GM18517 (cell line): Measurements from ENCODE around the gene LRRC51.

Experiments used
- ATAC-seq: cut with Tn5 transposase; IDR thresholded peaks from one replicate; pipeline ENCODE4 v1.9.1; 2021; ENCODE audit warnings: mild to moderate bottlenecking, moderate library complexity; ENCODE audit not compliant: unreplicated experiment

The LRRC51 gene

GRCh38 chr11:72069787-72070251, 10.8 kb upstream of the LRRC51 start:
- ATAC-seq: no peak

- ATAC-seq: no peak
Measured at GRCh38 chr11:72070491-72070890, 10.2 kb upstream of the LRRC51 start.

GRCh38 chr11:72072348-72072747, 8.3 kb upstream of the LRRC51 start:
- no peak for ATAC-seq

GRCh38 chr11:72075109-72075508, 5.5 kb upstream of the LRRC51 start:
- ATAC-seq: no peak

GRCh38 chr11:72075756-72076155, 4.9 kb upstream of the LRRC51 start:
- no peak for ATAC-seq

- no peak for ATAC-seq
Measured at GRCh38 chr11:72078477-72078876, 2.2 kb upstream of the LRRC51 start.

- ATAC-seq: no peak
Measured at GRCh38 chr11:72079819-72080325, 778 bp upstream of the LRRC51 start.

GRCh38 chr11:72081184-72081644, 564 bp downstream of the LRRC51 start:
- no peak for ATAC-seq

GRCh38 chr11:72081821-72082453, 1.3 kb downstream of the LRRC51 start:
- no peak for ATAC-seq

GRCh38 chr11:72083414-72083813, 2.8 kb downstream of the LRRC51 start:
- no peak for ATAC-seq

GRCh38 chr11:72084076-72084475, 3.4 kb downstream of the LRRC51 start:
- ATAC-seq: no peak

- no peak for ATAC-seq
Measured at GRCh38 chr11:72084965-72085364, 4.3 kb downstream of the LRRC51 start.

GRCh38 chr11:72085621-72086351, 5.1 kb downstream of the LRRC51 start:
- no peak for ATAC-seq

- ATAC-seq: no peak
Measured at GRCh38 chr11:72088076-72088808, 7.6 kb downstream of the LRRC51 start.

GRCh38 chr11:72091292-72091691, 10.6 kb downstream of the LRRC51 start:
- ATAC-seq: no peak

GRCh38 chr11:72098741-72099140, 18.1 kb downstream of the LRRC51 start:
- ATAC-seq: no peak

GRCh38 chr11:72100009-72100408, 19.4 kb downstream of the LRRC51 start:
- ATAC-seq: no peak

GRCh38 chr11:72100462-72100861, 19.8 kb downstream of the LRRC51 start:
- no peak for ATAC-seq

GRCh38 chr11:72102162-72102561, 21.5 kb downstream of the LRRC51 start:
- no peak for ATAC-seq

GRCh38 chr11:72102631-72102945, 21.9 kb downstream of the LRRC51 start:
- ATAC-seq: no peak

- peak; percentile 80 for ATAC-seq
Measured at GRCh38 chr11:72102946-72103753, 22.5 kb downstream of the LRRC51 start, which contains the start of gene LAMTOR1. Gene LAMTOR1 (minus strand): TSS chr11:72103297. CDS start chr11:72103224, 73 bp downstream.
